ENCODE results near the gene TSPAN2.

DNA sequence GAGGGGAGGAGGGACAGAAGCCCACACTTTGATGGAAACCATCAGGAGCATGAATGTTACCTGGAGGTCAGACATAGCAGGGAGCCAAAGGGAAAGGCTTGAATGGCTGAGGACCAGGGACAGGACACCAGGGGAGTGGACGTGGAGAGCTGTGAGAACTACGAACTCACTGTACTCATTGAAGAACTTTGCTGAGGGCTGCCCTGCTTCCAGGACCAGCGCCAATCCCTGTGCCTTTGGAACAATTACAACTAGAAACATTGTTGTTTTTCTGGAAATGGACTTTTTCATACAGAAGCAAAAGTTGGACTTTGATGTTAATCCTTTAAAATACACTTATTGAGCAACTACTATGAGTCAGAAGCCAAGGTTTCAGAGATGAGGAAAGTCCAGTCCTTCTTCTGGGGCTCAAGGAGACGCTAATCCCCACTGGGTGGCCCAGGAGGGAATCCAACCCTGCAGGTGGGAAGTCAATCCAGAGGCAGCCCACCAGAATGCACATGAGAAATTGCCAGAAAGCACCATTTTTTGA is 12.9 kb downstream of the TSPAN2 start:
- TF ChIP-seq POLR2AphosphoS5 (IDR thresholded peaks at IDR 0.05): no peak
- TF ChIP-seq, protein P1, sequence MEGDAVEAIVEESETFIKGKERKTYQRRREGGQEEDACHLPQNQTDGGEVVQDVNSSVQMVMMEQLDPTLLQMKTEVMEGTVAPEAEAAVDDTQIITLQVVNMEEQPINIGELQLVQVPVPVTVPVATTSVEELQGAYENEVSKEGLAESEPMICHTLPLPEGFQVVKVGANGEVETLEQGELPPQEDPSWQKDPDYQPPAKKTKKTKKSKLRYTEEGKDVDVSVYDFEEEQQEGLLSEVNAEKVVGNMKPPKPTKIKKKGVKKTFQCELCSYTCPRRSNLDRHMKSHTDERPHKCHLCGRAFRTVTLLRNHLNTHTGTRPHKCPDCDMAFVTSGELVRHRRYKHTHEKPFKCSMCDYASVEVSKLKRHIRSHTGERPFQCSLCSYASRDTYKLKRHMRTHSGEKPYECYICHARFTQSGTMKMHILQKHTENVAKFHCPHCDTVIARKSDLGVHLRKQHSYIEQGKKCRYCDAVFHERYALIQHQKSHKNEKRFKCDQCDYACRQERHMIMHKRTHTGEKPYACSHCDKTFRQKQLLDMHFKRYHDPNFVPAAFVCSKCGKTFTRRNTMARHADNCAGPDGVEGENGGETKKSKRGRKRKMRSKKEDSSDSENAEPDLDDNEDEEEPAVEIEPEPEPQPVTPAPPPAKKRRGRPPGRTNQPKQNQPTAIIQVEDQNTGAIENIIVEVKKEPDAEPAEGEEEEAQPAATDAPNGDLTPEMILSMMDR (IDR thresholded peaks at IDR 0.05 in 8 of 11, conservative IDR thresholded peaks at IDR 0.05 in 3 of 11): no peak
